ENCODE data around the gene EPS8L1.

EPS8L1 gene

GRCh38 chr19:55044286-55044685, 31.4 kb upstream of the EPS8L1 start:
- TF ChIP-seq, protein P1, sequence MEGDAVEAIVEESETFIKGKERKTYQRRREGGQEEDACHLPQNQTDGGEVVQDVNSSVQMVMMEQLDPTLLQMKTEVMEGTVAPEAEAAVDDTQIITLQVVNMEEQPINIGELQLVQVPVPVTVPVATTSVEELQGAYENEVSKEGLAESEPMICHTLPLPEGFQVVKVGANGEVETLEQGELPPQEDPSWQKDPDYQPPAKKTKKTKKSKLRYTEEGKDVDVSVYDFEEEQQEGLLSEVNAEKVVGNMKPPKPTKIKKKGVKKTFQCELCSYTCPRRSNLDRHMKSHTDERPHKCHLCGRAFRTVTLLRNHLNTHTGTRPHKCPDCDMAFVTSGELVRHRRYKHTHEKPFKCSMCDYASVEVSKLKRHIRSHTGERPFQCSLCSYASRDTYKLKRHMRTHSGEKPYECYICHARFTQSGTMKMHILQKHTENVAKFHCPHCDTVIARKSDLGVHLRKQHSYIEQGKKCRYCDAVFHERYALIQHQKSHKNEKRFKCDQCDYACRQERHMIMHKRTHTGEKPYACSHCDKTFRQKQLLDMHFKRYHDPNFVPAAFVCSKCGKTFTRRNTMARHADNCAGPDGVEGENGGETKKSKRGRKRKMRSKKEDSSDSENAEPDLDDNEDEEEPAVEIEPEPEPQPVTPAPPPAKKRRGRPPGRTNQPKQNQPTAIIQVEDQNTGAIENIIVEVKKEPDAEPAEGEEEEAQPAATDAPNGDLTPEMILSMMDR (IDR thresholded peaks at IDR 0.05; ENCODE audit: low read depth, low read length, missing control alignments): no peak
- H3K4me3 ChIP-seq (replicated peaks; ENCODE audit: low read depth, low read length): no peak overlapping the region
- DNase-seq (ENCODE audit: extremely low read depth, low read depth): no peak

DNA sequence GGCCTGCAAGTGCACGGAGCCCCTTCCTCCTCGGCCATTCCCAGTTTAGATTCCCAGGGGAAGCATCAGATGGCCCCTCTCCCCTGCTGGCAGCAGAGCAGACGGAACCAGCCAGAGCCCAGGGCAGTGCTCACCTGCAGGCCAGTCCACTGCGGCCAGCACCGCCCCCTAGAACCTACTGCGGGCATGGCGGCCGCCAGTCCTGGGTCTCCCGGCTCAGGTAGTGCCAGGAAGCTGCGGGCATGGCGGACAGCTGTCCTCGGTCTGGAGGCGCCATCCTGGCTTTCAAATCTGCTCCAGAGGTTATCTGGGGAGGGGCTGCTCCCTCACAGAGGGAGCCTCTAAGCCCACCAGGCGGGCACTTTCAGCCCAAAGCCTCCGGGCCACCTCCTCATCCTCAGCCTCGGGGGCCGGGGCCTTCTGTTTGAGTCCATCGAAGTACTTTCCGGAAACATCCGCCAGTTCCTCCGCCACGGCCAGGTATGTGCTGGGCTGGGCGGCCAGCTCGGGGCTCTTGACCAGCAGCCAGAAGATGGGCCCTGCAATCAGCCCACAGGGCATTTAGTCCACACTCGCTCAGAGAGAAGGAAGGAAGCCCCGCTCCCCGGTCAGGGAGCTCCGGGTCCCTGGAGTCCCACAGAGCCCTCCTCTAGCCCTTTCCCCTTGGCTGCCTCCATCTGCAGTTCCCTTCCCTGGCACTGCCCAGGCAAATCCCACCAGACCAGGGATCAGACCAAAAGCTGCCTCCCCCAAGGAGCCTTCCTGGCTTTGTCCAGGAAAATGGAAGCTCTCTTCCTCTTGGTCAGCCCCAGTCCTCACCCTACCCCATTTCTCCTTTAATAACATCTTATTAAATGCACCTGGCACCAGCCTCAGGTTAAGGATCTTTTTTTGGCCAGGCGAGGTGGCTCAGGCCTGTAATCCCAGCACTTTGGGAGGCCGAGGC, 30.6 kb upstream of the EPS8L1 start:
- DNase-seq (ENCODE audit: extremely low read depth, low read depth): no peak
- TF ChIP-seq, protein P1 (IDR thresholded peaks at IDR 0.05; ENCODE audit: low read depth, low read length, missing control alignments): no peak
- no peak overlapping the region for H3K4me3 ChIP-seq (replicated peaks; ENCODE audit: low read depth, low read length)

GRCh38 chr19:55046975-55047622, 28.6 kb upstream of the EPS8L1 start:
- H3K4me3 ChIP-seq (replicated peaks; ENCODE audit: low read depth, low read length): no peak overlapping the region
- DNase-seq (ENCODE audit: extremely low read depth, low read depth): no peak
- TF ChIP-seq, protein P1 (IDR thresholded peaks at IDR 0.05; ENCODE audit: low read depth, low read length, missing control alignments): no peak

GRCh38 chr19:55047951-55048350, 27.7 kb upstream of the EPS8L1 start:
- TF ChIP-seq, protein P1 (IDR thresholded peaks at IDR 0.05; ENCODE audit: low read depth, low read length, missing control alignments): no peak
- no peak overlapping the region for H3K4me3 ChIP-seq (replicated peaks; ENCODE audit: low read depth, low read length)
- DNase-seq (ENCODE audit: extremely low read depth, low read depth): no peak

- TF ChIP-seq, protein P1 (IDR thresholded peaks at IDR 0.05; ENCODE audit: low read depth, low read length, missing control alignments): no peak
- no peak overlapping the region for H3K4me3 ChIP-seq (replicated peaks; ENCODE audit: low read depth, low read length)
- DNase-seq (ENCODE audit: extremely low read depth, low read depth): no peak
Measured at GRCh38 chr19:55048446-55048845, 27.2 kb upstream of the EPS8L1 start.

- DNase-seq (ENCODE audit: extremely low read depth, low read depth): no peak
- TF ChIP-seq, protein P1 (IDR thresholded peaks at IDR 0.05; ENCODE audit: low read depth, low read length, missing control alignments): no peak
Measured at GRCh38 chr19:55050749-55051532, 24.7 kb upstream of the EPS8L1 start.

More at GRCh38 chr19:55050749-55051532, 24.7 kb upstream of the EPS8L1 start:
- H3K4me3 ChIP-seq (replicated peaks; ENCODE audit: low read depth, low read length): no peak overlapping the region

Data from HFF-Myc (cell line).